Astrocyte of the cerebellum (primary cell): ENCODE data around the gene SYCE1.

Source experiments
- DNase-seq: peaks from one replicate; pipeline ENCODE4 v3.0.0-alpha.2; 2011; ENCODE audit warnings: low read depth
- H3K4me3 ChIP-seq: 2 replicates; pipeline ENCODE4 v1.5.1; 2011; ENCODE audit warnings: mild to moderate bottlenecking, low read depth, low read length, moderate library complexity
- CTCF ChIP-seq: IDR thresholded peaks from 2 replicates; pipeline ENCODE4 v1.5.1; 2012; ENCODE audit warnings: low read length, low read depth, moderate library complexity, mild to moderate bottlenecking; ENCODE audit errors: missing control alignments
- in situ Hi-C: cut with HindIII; loops from 2 replicates; pipeline ENCODE4 v1.10.0; 2017; ENCODE audit warnings: low sequenced_read_pairs

Gene SYCE1

GRCh38 chr10:133568287-133568614 is 2.9 kb upstream of the SYCE1 start:
- TF ChIP-seq CTCF: no peak
- DNase-seq: no peak
- no peak overlapping the region for H3K4me3 ChIP-seq
- in situ Hi-C loops: no loop called here

- in situ Hi-C loops: no loop called here
- DNase-seq: no peak
- H3K4me3 ChIP-seq: no peak overlapping the region
- TF ChIP-seq CTCF: no peak
Observed at GRCh38 chr10:133567609-133568286, 2.4 kb upstream of the SYCE1 start.

GRCh38 chr10:133567119-133567518 is 1.7 kb upstream of the SYCE1 start:
- H3K4me3 ChIP-seq: no peak overlapping the region
- in situ Hi-C loops: no loop called here
- DNase-seq: no peak
- no peak for TF ChIP-seq CTCF

GRCh38 chr10:133564816-133565215 is 567 bp downstream of the SYCE1 start:
- in situ Hi-C loops: no loop called here
- no peak for DNase-seq
- TF ChIP-seq CTCF: no peak
- H3K4me3 ChIP-seq: no peak overlapping the region

GRCh38 chr10:133559216-133559615 is 6.2 kb downstream of the SYCE1 start:
- TF ChIP-seq CTCF: no peak
- in situ Hi-C loops: no loop called here
- no peak for DNase-seq
- H3K4me3 ChIP-seq: no peak overlapping the region

GRCh38 chr10:133557381-133557780 is 8.0 kb downstream of the SYCE1 start:
- DNase-seq: no peak
- in situ Hi-C loops: no loop called here
- no peak for TF ChIP-seq CTCF
- no peak overlapping the region for H3K4me3 ChIP-seq
